ENCODE results near the gene ACIN1.
A peak's percentile ranks its signal among the peaks of the same experiment; 100 is the strongest.
"Not testable (repeated sequence)": the region's sequence is repeated elsewhere in the genome, so short reads cannot be mapped to it uniquely, and the experiment has no call there.

ACIN1 gene

DNA sequence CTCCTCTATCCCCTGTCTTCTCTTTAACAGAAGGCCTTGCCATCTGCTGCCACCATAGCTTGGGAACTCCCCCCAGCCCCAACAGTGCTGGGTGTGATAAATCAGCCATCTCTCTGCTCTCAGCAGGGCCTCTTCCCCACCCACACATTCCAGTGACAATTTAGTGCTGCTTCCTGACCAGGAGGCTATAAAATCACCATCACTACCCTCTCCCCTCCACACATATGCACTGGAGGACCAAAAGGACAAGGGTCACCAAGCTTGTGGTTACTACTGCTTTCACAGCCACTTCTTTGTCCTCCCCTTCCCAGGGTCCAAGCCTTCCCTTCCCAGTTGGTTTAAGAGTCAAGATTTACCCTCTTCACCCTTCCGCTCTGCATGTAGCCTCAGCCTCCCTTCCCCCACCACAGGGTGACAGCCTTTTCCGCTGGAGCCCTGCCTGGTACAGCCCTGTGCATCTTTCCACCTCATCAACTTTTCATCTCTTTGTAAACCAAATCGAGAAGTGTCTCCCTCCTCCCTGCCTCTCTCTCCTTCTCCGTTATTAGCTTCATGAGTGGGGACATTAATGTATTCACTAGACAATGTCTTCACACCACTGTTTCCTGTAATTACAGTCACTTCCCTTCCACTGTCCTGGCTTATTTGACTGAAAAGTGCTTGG, 69.7 kb downstream of the ACIN1 start:
- no peak for ATAC-seq (replicated peaks; ENCODE audit: extremely low read depth, poor library complexity, severe bottlenecking)
- no peak for DNase-seq (ENCODE audit: low spot score in 2 of 2)
- H3K9me3 Mint-ChIP-seq: no peaks in the 10 kb centered on the region
- no peak overlapping the region for H3K4me3 Mint-ChIP-seq
- H3K27ac Mint-ChIP-seq (ENCODE audit: low read depth): peak overlapping the region; percentile 49
- H3K4me1 Mint-ChIP-seq: peaks cover 42% of the 10 kb centered on the region
- peaks cover 11% of the 10 kb centered on the region for H3K36me3 Mint-ChIP-seq (ENCODE audit: insufficient read depth)
- no peaks in the 10 kb centered on the region for H3K27me3 Mint-ChIP-seq

DNA sequence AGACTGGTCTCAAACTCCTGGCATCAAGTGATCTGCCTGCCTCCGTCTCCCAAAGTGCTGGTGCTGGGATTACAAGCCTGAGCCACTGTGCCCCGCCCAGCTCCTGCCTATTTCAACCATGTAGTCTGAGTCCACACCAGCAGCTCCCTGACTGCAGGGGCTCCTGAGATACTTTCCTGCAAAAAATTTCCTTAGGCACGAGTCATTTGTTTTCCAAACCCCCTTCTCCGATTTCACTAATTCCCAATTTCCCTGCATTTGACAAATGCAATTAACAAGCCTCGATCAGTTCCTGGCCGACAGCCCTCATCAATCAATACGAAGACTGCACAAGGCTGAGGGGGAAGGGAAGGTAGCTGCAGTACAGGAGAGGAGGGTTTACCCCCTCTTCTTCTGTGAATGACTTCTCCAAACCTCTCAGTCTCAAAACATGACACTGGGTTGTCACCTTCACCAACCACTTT, 70.3 kb downstream of the ACIN1 start:
- Mint-ChIP-seq H3K4me1 (peaks cover 42% of the 10 kb centered on the region), H3K27ac (ENCODE audit: low read depth) (peak overlapping the region; percentile 49), H3K4me3 (no peak overlapping the region), H3K36me3 (ENCODE audit: insufficient read depth) (peaks cover 11% of the 10 kb centered on the region), H3K9me3 (no peaks in the 10 kb centered on the region), H3K27me3 (no peaks in the 10 kb centered on the region)
- DNase-seq (ENCODE audit: low spot score in 2 of 2) (no peak), ATAC-seq (replicated peaks; ENCODE audit: extremely low read depth, poor library complexity, severe bottlenecking) (no peak)

DNA sequence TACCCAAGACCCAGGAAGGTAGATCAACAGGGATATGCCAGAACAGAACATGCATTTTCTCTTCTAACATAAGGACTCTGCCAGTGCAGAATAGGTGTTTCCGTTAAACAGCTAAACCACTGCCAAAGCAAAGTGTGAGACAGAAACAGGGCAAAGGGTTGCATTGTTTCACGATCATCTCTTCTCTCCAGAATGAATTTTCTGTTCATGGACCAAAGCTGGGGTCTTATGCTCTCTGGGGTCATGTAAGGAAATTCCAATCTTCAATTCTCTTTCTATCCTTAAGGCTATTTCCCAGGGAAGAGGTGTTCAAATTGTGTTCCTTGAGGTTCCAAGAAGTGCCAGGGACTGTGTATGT, 71.2 kb downstream of the ACIN1 start:
- Mint-ChIP-seq H3K27ac (ENCODE audit: low read depth) (no peak overlapping the region), H3K4me3 (no peak overlapping the region), H3K36me3 (ENCODE audit: insufficient read depth) (peaks cover 11% of the 10 kb centered on the region), H3K9me3 (no peaks in the 10 kb centered on the region), H3K4me1 (peaks cover 34% of the 10 kb centered on the region), H3K27me3 (no peaks in the 10 kb centered on the region)
- DNase-seq (ENCODE audit: low spot score in 2 of 2) (no peak), ATAC-seq (replicated peaks; ENCODE audit: extremely low read depth, poor library complexity, severe bottlenecking) (no peak)

DNA sequence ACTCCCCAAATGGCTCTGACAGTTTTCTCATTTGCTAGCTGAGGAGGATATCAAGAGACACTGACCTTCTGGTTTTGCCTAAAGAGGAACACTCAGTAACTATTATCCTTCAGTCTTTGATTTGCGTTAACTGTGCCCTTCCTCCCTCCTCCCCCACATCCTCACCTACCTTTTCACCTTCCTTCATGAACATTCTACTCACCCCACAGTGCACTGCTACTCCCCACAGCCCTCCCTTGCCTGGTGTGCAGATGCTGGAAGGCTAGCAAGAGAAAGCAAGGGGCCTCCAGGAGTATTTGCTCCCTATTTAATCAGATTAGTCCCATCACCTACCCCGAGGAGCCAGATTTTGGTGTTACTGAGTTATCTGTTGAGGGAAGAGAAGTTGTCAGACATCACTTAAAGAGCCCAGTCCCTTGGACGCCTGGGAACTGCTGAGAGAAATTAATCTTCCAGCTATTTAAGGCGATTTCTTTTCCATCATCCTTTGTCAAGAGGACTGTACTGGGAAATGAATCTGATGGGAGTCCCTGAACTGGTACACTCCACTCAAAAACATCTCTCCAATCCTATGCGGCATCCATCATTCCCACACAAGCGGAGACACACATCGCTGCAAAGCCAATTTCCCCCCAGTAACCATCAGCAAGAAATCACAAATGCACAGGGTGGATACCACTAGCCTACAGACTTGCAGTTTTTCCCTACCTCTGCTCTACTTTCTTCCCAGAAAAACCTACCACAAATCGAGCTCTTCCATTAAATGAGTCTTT, 71.7 kb downstream of the ACIN1 start:
- DNase-seq (ENCODE audit: low spot score in 2 of 2) (no peak), ATAC-seq (replicated peaks; ENCODE audit: extremely low read depth, poor library complexity, severe bottlenecking) (no peak)
- Mint-ChIP-seq H3K36me3 (ENCODE audit: insufficient read depth) (peaks cover 11% of the 10 kb centered on the region), H3K27ac (ENCODE audit: low read depth) (no peak overlapping the region), H3K4me3 (no peak overlapping the region), H3K4me1 (peaks cover 30% of the 10 kb centered on the region), H3K27me3 (no peaks in the 10 kb centered on the region), H3K9me3 (no peaks in the 10 kb centered on the region)

DNA sequence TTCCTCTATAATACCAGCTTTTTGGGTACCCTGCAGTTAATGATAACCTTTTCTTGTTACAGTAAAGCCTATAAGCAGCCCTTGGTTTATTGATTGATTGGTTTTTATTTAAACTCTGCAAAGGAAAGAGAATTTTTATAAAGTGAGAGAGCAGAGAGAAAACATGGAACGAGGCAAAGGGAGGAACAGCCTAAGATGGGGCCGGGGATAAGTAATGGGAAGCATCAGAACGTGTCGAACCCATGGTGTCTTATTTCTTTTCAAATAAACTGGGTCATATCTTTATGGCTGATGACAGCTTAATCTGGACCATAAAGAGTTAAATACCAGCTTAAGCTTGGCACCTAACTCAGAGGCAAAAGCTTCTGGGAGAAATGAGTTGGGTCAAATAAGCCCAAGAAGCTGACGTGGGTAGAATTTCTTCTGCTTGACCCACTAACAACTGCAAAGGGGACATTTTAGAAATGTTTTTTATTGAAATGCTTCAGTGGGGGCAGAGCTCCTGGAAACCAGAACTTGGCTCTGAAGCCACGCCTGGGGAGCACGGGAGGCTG, 73.0 kb downstream of the ACIN1 start:
- H3K4me1 Mint-ChIP-seq: peaks cover 26% of the 10 kb centered on the region
- H3K36me3 Mint-ChIP-seq (ENCODE audit: insufficient read depth): peaks cover 11% of the 10 kb centered on the region
- no peaks in the 10 kb centered on the region for H3K27me3 Mint-ChIP-seq
- no peak for ATAC-seq (replicated peaks; ENCODE audit: extremely low read depth, poor library complexity, severe bottlenecking)
- no peak overlapping the region for H3K27ac Mint-ChIP-seq (ENCODE audit: low read depth)
- H3K9me3 Mint-ChIP-seq: no peaks in the 10 kb centered on the region
- H3K4me3 Mint-ChIP-seq: no peak overlapping the region
- DNase-seq (ENCODE audit: low spot score in 2 of 2): no peak

DNA sequence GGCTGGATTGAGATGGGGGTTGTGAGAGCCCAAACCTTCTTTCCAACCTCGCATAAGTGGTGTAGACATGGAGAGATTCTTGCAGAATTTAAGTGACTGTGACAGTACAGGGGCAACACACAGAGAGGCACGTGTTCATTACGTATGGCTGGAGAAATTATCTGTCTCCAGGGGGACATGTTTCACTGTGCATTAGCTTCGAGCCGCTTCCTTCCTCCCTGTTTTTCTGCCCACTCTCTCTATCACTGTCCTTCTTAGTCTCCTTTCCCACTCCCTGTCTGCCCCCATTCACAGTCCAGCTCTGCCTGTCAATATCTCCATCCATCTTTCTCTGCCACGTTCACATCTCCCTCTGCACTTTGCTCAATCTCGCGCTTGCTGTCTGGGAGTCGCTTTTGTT, 73.5 kb downstream of the ACIN1 start:
- Mint-ChIP-seq H3K27me3 (no peaks in the 10 kb centered on the region), H3K9me3 (no peaks in the 10 kb centered on the region), H3K27ac (ENCODE audit: low read depth) (no peak overlapping the region), H3K36me3 (ENCODE audit: insufficient read depth) (peaks cover 8% of the 10 kb centered on the region), H3K4me1 (peaks cover 26% of the 10 kb centered on the region), H3K4me3 (no peak overlapping the region)
- ATAC-seq (replicated peaks; ENCODE audit: extremely low read depth, poor library complexity, severe bottlenecking) (no peak), DNase-seq (ENCODE audit: low spot score in 2 of 2) (no peak)

DNA sequence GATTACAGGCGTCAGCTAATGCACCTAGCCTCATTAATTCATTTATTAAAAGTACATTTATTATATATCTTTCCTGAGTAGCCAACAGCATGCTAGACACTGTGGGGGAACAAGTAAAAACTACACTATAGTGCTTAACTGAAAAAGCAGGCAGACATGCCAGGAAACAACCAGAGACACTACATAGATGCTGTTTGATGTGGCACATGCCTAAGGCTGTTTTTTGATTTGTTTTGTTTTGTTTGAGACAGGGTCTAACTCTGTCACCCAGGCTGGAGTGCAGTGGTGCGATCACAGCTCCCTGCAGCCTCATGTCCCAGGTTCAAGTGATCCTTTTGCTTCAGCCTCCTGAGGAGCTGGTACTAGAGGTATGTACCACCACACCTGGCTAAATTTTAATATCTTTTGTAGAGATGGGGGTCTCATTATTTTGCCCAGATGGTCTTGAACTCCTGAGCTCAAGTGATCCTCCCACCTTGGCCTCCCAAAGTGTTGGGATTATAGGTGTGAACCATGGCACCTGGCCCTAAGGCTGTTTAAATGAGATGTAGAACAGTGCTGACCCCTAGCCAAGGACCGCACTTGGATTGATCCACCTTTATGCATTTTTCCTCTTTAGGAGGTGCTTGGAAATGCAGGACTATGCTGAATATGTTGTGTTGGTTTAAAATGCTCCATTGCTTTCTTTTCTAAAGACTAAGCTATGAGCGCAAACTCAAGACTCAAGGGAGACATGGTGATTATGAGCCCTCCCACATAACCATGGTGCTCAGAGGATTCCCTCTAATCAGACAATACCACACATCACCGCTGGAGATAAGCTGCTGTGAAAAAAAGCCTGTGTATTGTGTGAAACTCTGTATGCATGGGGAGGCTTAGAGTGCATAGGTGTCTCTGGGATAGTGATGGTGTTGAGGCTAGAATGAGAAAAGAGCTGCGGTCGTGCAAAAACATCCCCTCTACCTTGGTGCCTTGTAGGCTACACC, 74.5 kb downstream of the ACIN1 start:
- H3K4me1 Mint-ChIP-seq: peaks cover 22% of the 10 kb centered on the region
- H3K36me3 Mint-ChIP-seq (ENCODE audit: insufficient read depth): peaks cover under 1% of the 10 kb centered on the region
- H3K27me3 Mint-ChIP-seq: no peaks in the 10 kb centered on the region
- DNase-seq (ENCODE audit: low spot score in 2 of 2) (no peak), ATAC-seq (replicated peaks; ENCODE audit: extremely low read depth, poor library complexity, severe bottlenecking) (no peak)
- no peak overlapping the region for H3K27ac Mint-ChIP-seq (ENCODE audit: low read depth)
- H3K4me3 Mint-ChIP-seq: no peak overlapping the region
- H3K9me3 Mint-ChIP-seq: no peaks in the 10 kb centered on the region

DNA sequence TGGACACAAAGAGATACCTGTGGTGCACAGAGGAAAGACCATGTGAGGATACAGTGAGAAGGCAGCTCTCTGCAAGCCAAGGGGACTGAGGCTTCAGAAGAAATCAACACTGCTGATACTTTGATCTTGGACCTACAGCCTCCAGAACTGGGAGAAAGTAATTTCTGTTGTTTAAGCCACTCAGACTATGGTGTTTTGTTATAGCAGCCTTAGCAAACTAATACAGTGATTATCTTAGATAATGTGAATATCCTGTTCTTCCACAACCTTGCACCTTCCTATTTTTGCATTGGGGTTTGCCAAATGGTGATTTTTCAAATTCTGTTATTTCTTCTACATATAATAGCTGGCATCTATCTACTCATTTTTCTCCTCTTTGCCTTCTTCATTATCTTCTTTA, 76.8 kb downstream of the ACIN1 start:
- ATAC-seq (replicated peaks; ENCODE audit: extremely low read depth, poor library complexity, severe bottlenecking) (no peak), DNase-seq (ENCODE audit: low spot score in 2 of 2) (no peak)
- Mint-ChIP-seq H3K27ac (ENCODE audit: low read depth) (no peak overlapping the region), H3K36me3 (ENCODE audit: insufficient read depth) (no peaks in the 10 kb centered on the region), H3K9me3 (no peaks in the 10 kb centered on the region), H3K4me3 (no peak overlapping the region), H3K27me3 (no peaks in the 10 kb centered on the region), H3K4me1 (peaks cover 4% of the 10 kb centered on the region)

DNA sequence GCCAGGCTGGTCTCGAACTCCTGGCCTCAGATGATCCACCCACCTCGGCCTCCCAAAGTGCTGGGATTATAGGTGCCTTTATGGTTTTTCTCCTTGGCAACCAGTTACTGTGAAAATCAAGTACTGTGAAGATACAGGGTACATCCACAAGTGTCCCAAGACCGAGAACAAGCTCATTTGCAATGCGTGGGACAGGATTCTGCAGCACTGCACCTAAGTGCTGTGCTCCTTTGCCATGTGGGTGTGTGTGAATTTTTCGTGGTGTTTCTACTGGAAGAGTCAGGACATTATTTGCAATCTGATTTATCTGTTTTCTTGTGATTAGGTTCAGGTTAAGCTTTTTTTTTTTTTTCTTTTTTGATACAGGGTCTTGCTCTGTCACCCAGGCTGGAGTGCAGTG, 77.8 kb downstream of the ACIN1 start:
- DNase-seq (ENCODE audit: low spot score in 2 of 2): no peak
- H3K9me3 Mint-ChIP-seq: no peaks in the 10 kb centered on the region
- ATAC-seq (replicated peaks; ENCODE audit: extremely low read depth, poor library complexity, severe bottlenecking): no peak
- H3K27ac Mint-ChIP-seq (ENCODE audit: low read depth): no peak overlapping the region
- no peaks in the 10 kb centered on the region for H3K27me3 Mint-ChIP-seq
- no peaks in the 10 kb centered on the region for H3K4me1 Mint-ChIP-seq
- H3K36me3 Mint-ChIP-seq (ENCODE audit: insufficient read depth): no peaks in the 10 kb centered on the region
- no peak overlapping the region for H3K4me3 Mint-ChIP-seq

DNA sequence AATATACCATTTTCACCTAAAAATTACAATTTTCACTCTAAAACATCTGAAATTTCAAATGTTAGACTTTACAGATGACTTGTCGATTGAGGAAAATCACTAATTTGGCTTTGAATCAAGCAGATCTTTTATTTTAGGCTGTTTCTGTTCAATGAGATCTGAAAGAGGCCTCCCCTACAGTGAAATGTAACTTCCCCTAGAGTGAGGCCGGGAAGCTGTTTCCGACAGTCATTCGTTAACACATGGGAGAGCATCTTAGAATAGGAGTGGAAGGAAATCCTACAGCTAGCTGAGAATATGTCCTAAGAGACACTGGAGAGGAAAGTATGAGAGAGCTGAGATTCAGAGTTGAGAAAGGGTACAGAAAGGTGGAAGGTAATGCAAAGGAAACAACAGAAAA, 79.3 kb downstream of the ACIN1 start:
- ATAC-seq (replicated peaks; ENCODE audit: extremely low read depth, poor library complexity, severe bottlenecking) (no peak), DNase-seq (ENCODE audit: low spot score in 2 of 2) (no peak)
- Mint-ChIP-seq H3K36me3 (ENCODE audit: insufficient read depth) (peaks cover 2% of the 10 kb centered on the region), H3K27me3 (no peaks in the 10 kb centered on the region), H3K4me3 (no peak overlapping the region), H3K9me3 (no peaks in the 10 kb centered on the region), H3K27ac (ENCODE audit: low read depth) (no peak overlapping the region), H3K4me1 (peaks cover 6% of the 10 kb centered on the region)

DNA sequence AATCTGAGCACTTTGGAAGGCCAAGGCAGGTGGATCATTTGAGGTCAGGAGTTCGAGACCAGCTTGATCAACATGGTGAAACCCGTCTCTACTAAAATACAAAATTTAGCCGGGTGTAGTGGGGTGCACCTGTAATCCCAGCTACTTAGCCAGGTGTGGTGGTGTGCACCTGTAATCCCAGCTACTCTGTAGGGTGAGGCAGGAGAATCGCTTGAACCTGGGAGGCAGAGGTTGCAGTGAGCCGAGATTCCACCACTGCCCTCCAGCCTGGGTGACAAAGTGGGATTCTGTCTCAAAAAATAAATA, 81.2 kb downstream of the ACIN1 start:
- ATAC-seq (replicated peaks; ENCODE audit: extremely low read depth, poor library complexity, severe bottlenecking); H3K9me3 Mint-ChIP-seq; H3K36me3 Mint-ChIP-seq (ENCODE audit: insufficient read depth); H3K4me3 Mint-ChIP-seq; H3K27ac Mint-ChIP-seq (ENCODE audit: low read depth); H3K27me3 Mint-ChIP-seq; DNase-seq (ENCODE audit: low spot score in 2 of 2): not testable (repeated sequence)
- peaks cover 17% of the 10 kb centered on the region for H3K4me1 Mint-ChIP-seq

DNA sequence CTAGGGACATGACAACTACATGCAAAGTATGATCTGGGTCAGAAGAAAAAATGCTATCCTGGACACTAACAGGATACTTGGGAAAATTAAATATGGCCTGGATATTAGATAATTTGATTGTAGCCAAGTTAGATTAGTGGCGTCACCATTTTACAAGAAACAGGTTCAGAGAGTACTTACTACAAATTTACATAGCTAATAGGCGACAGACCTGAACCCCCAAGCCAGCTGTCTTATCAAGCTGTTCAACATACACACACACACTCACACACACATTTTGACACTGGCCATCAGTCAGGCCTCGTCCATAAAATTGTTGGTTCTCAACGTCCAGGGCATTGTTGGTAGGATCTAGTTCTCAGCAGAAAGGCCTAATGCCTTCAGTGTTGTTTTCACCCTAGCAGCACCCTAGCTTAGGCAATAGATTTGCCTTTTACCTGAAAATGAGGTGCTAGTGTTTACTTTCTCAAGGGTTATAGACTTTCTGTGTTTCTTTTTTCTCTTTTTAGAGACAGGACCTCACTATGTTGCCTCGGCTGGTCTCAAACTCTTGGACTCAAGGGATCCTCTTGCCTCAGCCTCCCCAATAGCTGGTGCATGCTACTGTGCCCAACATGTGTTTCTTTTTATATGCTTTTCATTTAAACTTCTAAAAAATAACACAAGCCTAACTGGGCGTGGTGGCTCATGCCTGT, 81.7 kb downstream of the ACIN1 start:
- Mint-ChIP-seq H3K27me3 (no peaks in the 10 kb centered on the region), H3K27ac (ENCODE audit: low read depth) (no peak overlapping the region), H3K4me1 (peaks cover 22% of the 10 kb centered on the region), H3K4me3 (no peak overlapping the region), H3K36me3 (ENCODE audit: insufficient read depth) (peaks cover 9% of the 10 kb centered on the region), H3K9me3 (no peaks in the 10 kb centered on the region)
- DNase-seq (ENCODE audit: low spot score in 2 of 2) (no peak), ATAC-seq (replicated peaks; ENCODE audit: extremely low read depth, poor library complexity, severe bottlenecking) (no peak)

Measured in central memory CD8-positive, alpha-beta T cell (primary cell).